HCT116 (cell line): Measurements from ENCODE around the gene CAT. TPM values are rescaled to one million over a fixed set of nuclear protein-coding genes. Genes with fewer than 3 reads are reported as not detected.

Experiments
- ATAC-seq: fragments of 200-7000 bp; cut with Tn5 transposase; 2 replicates; pipeline ENCODE4 v1.9.1; 2020; ENCODE audit warnings: mild to moderate bottlenecking, moderate library complexity
- BruUV-seq: library from RNA; stranded (reverse); fragments of 400-500 nt; replicated peaks from 2 replicates; lab custom pipeline; 2021; lab: Mats Ljungman, UMichigan
- CTCF ChIA-PET: fragments of 300-600 bp; sonication (Branson Sonifier 250); formaldehyde crosslinking; loops from one replicate; lab custom pipeline; 2021; ENCODE audit warnings: antibody characterized with exemption; lab: Charles Lee
- POLR2A ChIA-PET: fragments of 300-600, 350-600 bp; sonication (Branson Sonifier 250); formaldehyde crosslinking; loops from one replicate; lab custom pipeline; 2021; ENCODE audit warnings: antibody characterized with exemption; lab: Charles Lee
- RAD21 ChIA-PET, 2 experiments: fragments of 300-600 bp; sonication (Branson Sonifier 250); formaldehyde crosslinking; loops; one replicate each; lab custom pipeline; 2023; ENCODE audit warnings: low total read pairs in 2 of 2; ENCODE audit not compliant: uncharacterized antibody in 2 of 2, unreplicated experiment in 2 of 2, low non-redundant PET in 1 of 2; lab: Charles Lee
- DNase-seq: peaks from one replicate; pipeline ENCODE4 v3.0.0-alpha.2; 2010; ENCODE audit warnings: low read depth, low spot score
- H2AFZ ChIP-seq: fragments of 200-600 bp; shearing (Covaris generic), sonication (generic); 2 replicates; pipeline ENCODE4 v1.6.1; 2017; ENCODE audit warnings: low read depth, mixed run types, mixed read lengths, antibody characterized with exemption, low read length; ENCODE audit not compliant: poor library complexity, severe bottlenecking
- H3K27ac ChIP-seq: 2 replicates; pipeline ENCODE4 v1.5.1; 2012; ENCODE audit warnings: low read depth, low read length
- H3K27me3 ChIP-seq: fragments of 200-600 bp; sonication (generic); 2 replicates; pipeline ENCODE4 v1.6.1; 2016; ENCODE audit warnings: mixed run types, low read length, mixed read lengths; ENCODE audit not compliant: insufficient read depth
- H3K36me3 ChIP-seq, 2 experiments: fragments of 200-500 bp in 1 of 2; fragments of 200-600 bp in 1 of 2; sonication (Bioruptor generic) in 1 of 2; sonication (generic) in 1 of 2; 2 replicates each; pipeline versions ENCODE4 v1.5.1 to v1.6.1; 2014 to 2016; ENCODE audit warnings: low read length in 2 of 2, inconsistent platforms in 1 of 2, mixed read lengths in 1 of 2, mixed run types in 1 of 2; ENCODE audit not compliant: insufficient read depth in 2 of 2, control insufficient read depth in 1 of 2
- H3K4me1 ChIP-seq, 2 experiments: fragments of 200-600 bp in 1 of 2; sonication (generic) in 1 of 2; 2 replicates each; pipeline versions ENCODE4 v1.5.1 to v1.6.1; 2012 to 2017; ENCODE audit warnings: low read length in 2 of 2, inconsistent platforms in 1 of 2, mild to moderate bottlenecking in 1 of 2, mixed read lengths in 1 of 2, mixed run types in 1 of 2, moderate library complexity in 1 of 2; ENCODE audit not compliant: insufficient read depth in 2 of 2, control insufficient read depth in 1 of 2
- H3K4me2 ChIP-seq: fragments of 200-600 bp; sonication (generic); 2 replicates; pipeline ENCODE4 v1.6.1; 2017; ENCODE audit warnings: mixed run types, low read length, mixed read lengths
- H3K4me3 ChIP-seq, 2 experiments: fragments of 200-600 bp in 1 of 2; sonication (generic) in 1 of 2; replicated peaks in 1 of 2; 2 replicates each; pipeline ENCODE4 v1.5.1; 2011 to 2016; ENCODE audit warnings: low read length in 2 of 2, control low read depth in 1 of 2, low read depth in 1 of 2, mild to moderate bottlenecking in 1 of 2, mixed read lengths in 1 of 2, mixed run types in 1 of 2
- H3K79me2 ChIP-seq: fragments of 200-600 bp; sonication (generic); 2 replicates; pipeline ENCODE4 v1.6.1; 2017; ENCODE audit warnings: mild to moderate bottlenecking, mixed run types, low read length, moderate library complexity, mixed read lengths; ENCODE audit not compliant: insufficient read depth
- H3K9ac ChIP-seq: fragments of 200-600 bp; sonication (generic); 2 replicates; pipeline ENCODE4 v1.6.1; 2016; ENCODE audit warnings: low read length, mixed read lengths
- H3K9me2 ChIP-seq: fragments of 200-600 bp; sonication (generic), shearing (Covaris generic); 2 replicates; pipeline ENCODE4 v1.6.1; 2017; ENCODE audit warnings: mixed run types, mild to moderate bottlenecking, moderate library complexity; ENCODE audit not compliant: insufficient read depth
- H3K9me3 ChIP-seq, 2 experiments: fragments of 200-500 bp in 1 of 2; fragments of 200-600 bp in 1 of 2; sonication (Bioruptor generic) in 1 of 2; sonication (generic) in 1 of 2; 2 replicates each; pipeline ENCODE4 v1.6.1; 2014 to 2017; ENCODE audit warnings: low read length in 2 of 2, mixed read lengths in 2 of 2, inconsistent platforms in 1 of 2, low read depth in 1 of 2, mild to moderate bottlenecking in 1 of 2, mixed run types in 1 of 2, moderate library complexity in 1 of 2; ENCODE audit not compliant: control insufficient read depth in 1 of 2, insufficient read depth in 1 of 2
- H4K20me1 ChIP-seq: fragments of 200-600 bp; sonication (generic), shearing (Covaris generic); 2 replicates; pipeline ENCODE4 v1.6.1; 2017; ENCODE audit warnings: mixed run types, mild to moderate bottlenecking, moderate library complexity; ENCODE audit not compliant: insufficient read depth
- CEBPB ChIP-seq: IDR thresholded peaks from 2 replicates; pipeline ENCODE4 v1.6.1; 2012; ENCODE audit warnings: low read depth
- EGR1 ChIP-seq: IDR thresholded peaks from 2 replicates; pipeline ENCODE4 v1.6.1; 2012; ENCODE audit warnings: low read depth
- ELF1 ChIP-seq: IDR thresholded peaks from 2 replicates; pipeline ENCODE4 v1.6.1; 2012; ENCODE audit warnings: low read depth, borderline replicate concordance
- EZH2phosphoT487 ChIP-seq: fragments of 200-600 bp; IDR thresholded peaks from 2 replicates; pipeline ENCODE4 v1.6.1; 2018; ENCODE audit warnings: antibody characterized with exemption, borderline replicate concordance
- FOSL1 ChIP-seq: IDR thresholded peaks from 2 replicates; pipeline ENCODE4 v1.6.1; 2012; ENCODE audit warnings: low read depth
- JUND ChIP-seq: IDR thresholded peaks from 2 replicates; pipeline ENCODE4 v1.6.1; 2012
- POLR2AphosphoS5 ChIP-seq: IDR thresholded peaks from 2 replicates; pipeline ENCODE4 v1.6.1; 2011; ENCODE audit warnings: mild to moderate bottlenecking, low read depth, low read length, moderate library complexity
- RAD21 ChIP-seq: IDR thresholded peaks from 2 replicates; pipeline ENCODE4 v1.6.1; 2012; ENCODE audit warnings: low read depth, mild to moderate bottlenecking
- SRF ChIP-seq: IDR thresholded peaks from 2 replicates; pipeline ENCODE4 v1.6.1; 2012; ENCODE audit warnings: low read depth
- TCF7L2 ChIP-seq: IDR thresholded peaks from 2 replicates; pipeline ENCODE4 v1.7.0; 2011; ENCODE audit warnings: borderline replicate concordance, inconsistent platforms; ENCODE audit not compliant: insufficient read depth, insufficient read length; ENCODE audit errors: extremely low read depth
- ZFX ChIP-seq: fragments of 450-650 bp; IDR thresholded peaks from 2 replicates; pipeline ENCODE4 v1.6.1; 2017
- ZNF274 ChIP-seq: fragments of 200-500 bp; sonication (Bioruptor generic); IDR thresholded peaks from 2 replicates; pipeline ENCODE4 v1.6.1; 2014; ENCODE audit warnings: mild to moderate bottlenecking, low read depth, low read length, inconsistent platforms
- intact Hi-C: fragments of 100-400 bp; cut with micrococcal nuclease; formaldehyde crosslinking; loops from 2 replicates; pipeline ENCODE4 v1.10.0; 2022
- total RNA-seq: library from RNA; stranded (reverse); gene quantifications from one replicate; pipeline ENCODE4 v1.2.1, GENCODE V29; 2021; ENCODE audit not compliant: unreplicated experiment
- TF ChIP-seq, protein P1 (sequence below): IDR thresholded peaks from 2 replicates; pipeline ENCODE4 v1.6.1; 2012; ENCODE audit warnings: low read depth
- TF ChIP-seq, protein P2 (sequence below): IDR thresholded peaks from 2 replicates; pipeline ENCODE4 v1.6.1; 2011; ENCODE audit warnings: mild to moderate bottlenecking, low read length, moderate library complexity; ENCODE audit not compliant: insufficient replicate concordance; ENCODE audit errors: extremely low read depth
- TF ChIP-seq, protein P3 (sequence below): IDR thresholded peaks from 2 replicates; pipeline ENCODE4 v1.6.1; 2012

Gene CAT
- total RNA-seq, 1 experiment from 2014 or later = 50.9 TPM

GRCh38 chr11:34443136-34443535 is 4.4 kb downstream of the CAT start:
- Histone ChIP-seq H2AFZ (no peak overlapping the region), H3K27me3 (no peaks in the 10 kb centered on the region), H3K79me2 (peaks cover 9% of the 10 kb centered on the region), H3K4me2 (no peak overlapping the region), H3K9ac (no peak overlapping the region), H3K4me1 (peaks cover 4 to 18% of the 10 kb centered on the region in 2 experiments; a peak in 3 of 4 replicates), H3K36me3 (0 out of 4 replicates have a peak, but pooled peaks cover 0 to 10% of the 10 kb centered on the region in 2 experiments), H4K20me1 (no peaks in the 10 kb centered on the region), H3K9me2 (no peaks in the 10 kb centered on the region), H3K27ac (no peak overlapping the region), H3K9me3 (no peaks in the 10 kb centered on the region), H3K4me3 (no peak overlapping the region)
- intact Hi-C loops = no loop called here
- TF ChIP-seq TCF7L2 = no peak
- TF ChIP-seq RAD21 = no peak
- no peak for TF ChIP-seq ZNF274
- no peak for TF ChIP-seq ZFX
- no peak for TF ChIP-seq ELF1
- TF ChIP-seq, protein P1, sequence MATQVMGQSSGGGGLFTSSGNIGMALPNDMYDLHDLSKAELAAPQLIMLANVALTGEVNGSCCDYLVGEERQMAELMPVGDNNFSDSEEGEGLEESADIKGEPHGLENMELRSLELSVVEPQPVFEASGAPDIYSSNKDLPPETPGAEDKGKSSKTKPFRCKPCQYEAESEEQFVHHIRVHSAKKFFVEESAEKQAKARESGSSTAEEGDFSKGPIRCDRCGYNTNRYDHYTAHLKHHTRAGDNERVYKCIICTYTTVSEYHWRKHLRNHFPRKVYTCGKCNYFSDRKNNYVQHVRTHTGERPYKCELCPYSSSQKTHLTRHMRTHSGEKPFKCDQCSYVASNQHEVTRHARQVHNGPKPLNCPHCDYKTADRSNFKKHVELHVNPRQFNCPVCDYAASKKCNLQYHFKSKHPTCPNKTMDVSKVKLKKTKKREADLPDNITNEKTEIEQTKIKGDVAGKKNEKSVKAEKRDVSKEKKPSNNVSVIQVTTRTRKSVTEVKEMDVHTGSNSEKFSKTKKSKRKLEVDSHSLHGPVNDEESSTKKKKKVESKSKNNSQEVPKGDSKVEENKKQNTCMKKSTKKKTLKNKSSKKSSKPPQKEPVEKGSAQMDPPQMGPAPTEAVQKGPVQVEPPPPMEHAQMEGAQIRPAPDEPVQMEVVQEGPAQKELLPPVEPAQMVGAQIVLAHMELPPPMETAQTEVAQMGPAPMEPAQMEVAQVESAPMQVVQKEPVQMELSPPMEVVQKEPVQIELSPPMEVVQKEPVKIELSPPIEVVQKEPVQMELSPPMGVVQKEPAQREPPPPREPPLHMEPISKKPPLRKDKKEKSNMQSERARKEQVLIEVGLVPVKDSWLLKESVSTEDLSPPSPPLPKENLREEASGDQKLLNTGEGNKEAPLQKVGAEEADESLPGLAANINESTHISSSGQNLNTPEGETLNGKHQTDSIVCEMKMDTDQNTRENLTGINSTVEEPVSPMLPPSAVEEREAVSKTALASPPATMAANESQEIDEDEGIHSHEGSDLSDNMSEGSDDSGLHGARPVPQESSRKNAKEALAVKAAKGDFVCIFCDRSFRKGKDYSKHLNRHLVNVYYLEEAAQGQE = no peak
- TF ChIP-seq SRF = no peak
- TF ChIP-seq, protein P2, sequence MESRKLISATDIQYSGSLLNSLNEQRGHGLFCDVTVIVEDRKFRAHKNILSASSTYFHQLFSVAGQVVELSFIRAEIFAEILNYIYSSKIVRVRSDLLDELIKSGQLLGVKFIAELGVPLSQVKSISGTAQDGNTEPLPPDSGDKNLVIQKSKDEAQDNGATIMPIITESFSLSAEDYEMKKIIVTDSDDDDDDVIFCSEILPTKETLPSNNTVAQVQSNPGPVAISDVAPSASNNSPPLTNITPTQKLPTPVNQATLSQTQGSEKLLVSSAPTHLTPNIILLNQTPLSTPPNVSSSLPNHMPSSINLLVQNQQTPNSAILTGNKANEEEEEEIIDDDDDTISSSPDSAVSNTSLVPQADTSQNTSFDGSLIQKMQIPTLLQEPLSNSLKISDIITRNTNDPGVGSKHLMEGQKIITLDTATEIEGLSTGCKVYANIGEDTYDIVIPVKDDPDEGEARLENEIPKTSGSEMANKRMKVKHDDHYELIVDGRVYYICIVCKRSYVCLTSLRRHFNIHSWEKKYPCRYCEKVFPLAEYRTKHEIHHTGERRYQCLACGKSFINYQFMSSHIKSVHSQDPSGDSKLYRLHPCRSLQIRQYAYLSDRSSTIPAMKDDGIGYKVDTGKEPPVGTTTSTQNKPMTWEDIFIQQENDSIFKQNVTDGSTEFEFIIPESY = no peak
- TF ChIP-seq CEBPB = no peak
- no peak for TF ChIP-seq JUND
- TF ChIP-seq, protein P3, sequence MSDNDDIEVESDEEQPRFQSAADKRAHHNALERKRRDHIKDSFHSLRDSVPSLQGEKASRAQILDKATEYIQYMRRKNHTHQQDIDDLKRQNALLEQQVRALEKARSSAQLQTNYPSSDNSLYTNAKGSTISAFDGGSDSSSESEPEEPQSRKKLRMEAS = no peak
- no peak for TF ChIP-seq POLR2AphosphoS5
- no peak for TF ChIP-seq EGR1
- TF ChIP-seq FOSL1 = no peak
- no peak for TF ChIP-seq EZH2phosphoT487
- no TSS peak for BruUV-seq
- RAD21 ChIA-PET = no interaction called here
- POLR2A ChIA-PET = interaction anchor here (1.0 kb wide), 1 partner anchor 10 kb away, joined by 3 read pairs; no protein-coding TSS in a partner anchor
- CTCF ChIA-PET = no interaction called here
- DNase-seq (no peak), ATAC-seq (no peak)
